GM12875 (cell line): ENCODE results near the gene TBL1X.

ENCODE experiments used
- H3K4me3 ChIP-seq: one replicate; pipeline ENCODE4 v1.5.1; 2011; ENCODE audit warnings: low read depth, low read length, control low read depth
- TF ChIP-seq, protein P1 (sequence below): IDR thresholded peaks from 2 replicates; pipeline ENCODE4 v1.5.1; 2011; ENCODE audit warnings: low read depth, mild to moderate bottlenecking, control low read depth, inconsistent platforms, low read length, moderate library complexity, borderline replicate concordance; ENCODE audit not compliant: insufficient read depth

The TBL1X gene

DNA sequence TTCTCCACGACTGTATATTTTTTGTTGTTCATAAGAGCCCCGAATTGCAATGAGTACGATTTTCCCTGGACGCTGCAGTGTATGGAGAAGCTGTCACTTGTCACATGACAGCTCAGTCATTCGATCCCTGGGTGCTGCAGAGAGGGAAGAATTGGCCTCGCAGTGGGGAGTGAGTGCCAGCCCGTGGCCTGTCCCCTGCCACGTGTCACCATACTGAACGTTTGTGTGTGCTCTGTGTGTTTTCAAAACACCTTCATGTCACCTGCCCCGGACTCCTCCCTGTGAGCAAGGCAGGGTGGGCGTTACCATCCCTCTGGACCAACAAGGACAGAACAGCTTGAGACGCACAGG lies 77.9 kb downstream of the TBL1X start:
- H3K4me3 ChIP-seq = no peak overlapping the region
- TF ChIP-seq, protein P1, sequence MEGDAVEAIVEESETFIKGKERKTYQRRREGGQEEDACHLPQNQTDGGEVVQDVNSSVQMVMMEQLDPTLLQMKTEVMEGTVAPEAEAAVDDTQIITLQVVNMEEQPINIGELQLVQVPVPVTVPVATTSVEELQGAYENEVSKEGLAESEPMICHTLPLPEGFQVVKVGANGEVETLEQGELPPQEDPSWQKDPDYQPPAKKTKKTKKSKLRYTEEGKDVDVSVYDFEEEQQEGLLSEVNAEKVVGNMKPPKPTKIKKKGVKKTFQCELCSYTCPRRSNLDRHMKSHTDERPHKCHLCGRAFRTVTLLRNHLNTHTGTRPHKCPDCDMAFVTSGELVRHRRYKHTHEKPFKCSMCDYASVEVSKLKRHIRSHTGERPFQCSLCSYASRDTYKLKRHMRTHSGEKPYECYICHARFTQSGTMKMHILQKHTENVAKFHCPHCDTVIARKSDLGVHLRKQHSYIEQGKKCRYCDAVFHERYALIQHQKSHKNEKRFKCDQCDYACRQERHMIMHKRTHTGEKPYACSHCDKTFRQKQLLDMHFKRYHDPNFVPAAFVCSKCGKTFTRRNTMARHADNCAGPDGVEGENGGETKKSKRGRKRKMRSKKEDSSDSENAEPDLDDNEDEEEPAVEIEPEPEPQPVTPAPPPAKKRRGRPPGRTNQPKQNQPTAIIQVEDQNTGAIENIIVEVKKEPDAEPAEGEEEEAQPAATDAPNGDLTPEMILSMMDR = no peak

- H3K4me3 ChIP-seq = no peak overlapping the region
- TF ChIP-seq, protein P1 = no peak
Measured at GRCh38 chrX:9555354-9555753, 90.5 kb downstream of the TBL1X start.

- no peak overlapping the region for H3K4me3 ChIP-seq
- TF ChIP-seq, protein P1 = no peak
Measured at GRCh38 chrX:9557091-9557490, 92.2 kb downstream of the TBL1X start.

DNA sequence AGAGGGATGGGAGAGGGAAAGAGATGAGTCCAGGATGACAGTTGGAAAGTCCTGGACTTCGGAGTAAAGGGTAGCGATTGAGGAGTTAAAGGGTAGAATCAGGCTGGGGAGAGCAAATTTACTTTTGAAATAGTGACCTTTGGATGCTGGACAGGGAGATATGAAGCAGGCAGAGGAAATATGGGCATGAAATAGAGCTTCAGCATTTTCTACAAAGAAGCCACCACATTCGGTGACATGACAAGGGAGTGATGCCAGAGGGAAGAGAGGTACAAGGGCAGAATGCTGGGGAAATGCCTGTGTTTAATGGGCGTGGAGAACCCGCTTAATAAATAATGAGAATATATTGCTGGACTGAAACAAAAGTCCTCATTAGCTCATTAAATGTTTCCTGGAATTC lies 92.7 kb downstream of the TBL1X start:
- TF ChIP-seq, protein P1 = no peak

GRCh38 chrX:9558615-9559014 lies 93.8 kb downstream of the TBL1X start:
- no peak overlapping the region for H3K4me3 ChIP-seq
- TF ChIP-seq, protein P1 = no peak

More for the DNA sequence above, 92.7 kb downstream of the TBL1X start:
- no peak overlapping the region for H3K4me3 ChIP-seq

DNA sequence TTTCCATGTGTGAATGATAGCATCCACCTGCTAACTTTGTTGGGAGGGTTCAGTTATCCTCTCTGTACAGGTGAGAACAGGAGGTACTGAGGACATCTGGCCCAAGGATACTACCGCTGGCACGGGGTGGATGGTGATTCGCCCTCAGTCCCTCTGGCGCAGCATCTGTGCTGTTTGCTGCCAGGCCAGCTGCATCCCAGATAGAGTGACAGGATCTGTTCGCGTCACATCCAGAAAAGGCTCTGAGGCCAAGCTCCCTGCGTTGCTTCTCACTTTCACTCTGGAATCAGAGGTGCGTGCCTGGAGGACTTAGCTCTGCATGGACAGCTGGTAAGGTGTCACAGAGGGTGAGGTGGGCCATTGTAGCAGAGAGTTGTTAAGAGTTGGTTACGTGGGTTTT lies 95.4 kb downstream of the TBL1X start:
- no peak overlapping the region for H3K4me3 ChIP-seq
- TF ChIP-seq, protein P1 = no peak

- H3K4me3 ChIP-seq = no peak overlapping the region
- TF ChIP-seq, protein P1 = no peak
Measured at GRCh38 chrX:9561199-9561598, 96.3 kb downstream of the TBL1X start.
